K562 (cell line): Measurements from ENCODE around the gene RAB6A. TPM values are rescaled to one million over a fixed set of nuclear protein-coding genes. Genes with fewer than 3 reads are reported as not detected.
A peak's percentile ranks its signal among the peaks of the same experiment; 100 is the strongest.

ENCODE experiments used
- CBFA2T2 ChIP-seq: fragments of 450-650 bp; conservative IDR thresholded peaks from 2 replicates; pipeline ENCODE4 v1.6.1; 2017; ENCODE audit warnings: mild to moderate bottlenecking
- EP400 ChIP-seq: fragments of 450-650 bp; IDR thresholded peaks from 2 replicates; pipeline ENCODE4 v1.6.1; 2017; ENCODE audit warnings: antibody characterized with exemption, mild to moderate bottlenecking, moderate library complexity
- FOS ChIP-seq: IDR thresholded peaks from 3 replicates; pipeline ENCODE4 v1.6.1; 2011; ENCODE audit not compliant: insufficient read length; ENCODE audit errors: extremely low read depth
- HLTF ChIP-seq: fragments of 450-650 bp; IDR thresholded peaks from 2 replicates; pipeline ENCODE4 v1.6.1; 2016
- HMG20A ChIP-seq: fragments of 450-650 bp; formaldehyde crosslinking; conservative IDR thresholded peaks from 2 replicates; pipeline ENCODE4 v1.4.0; 2020; ENCODE audit warnings: mild to moderate bottlenecking, mixed read lengths
- NFIC ChIP-seq: fragments of 450-650 bp; IDR thresholded peaks from 2 replicates; pipeline ENCODE4 v1.6.1; 2017; ENCODE audit warnings: mild to moderate bottlenecking, inconsistent platforms
- RCOR1 ChIP-seq, 2 experiments: IDR thresholded peaks; 2 replicates each; pipeline ENCODE4 v1.6.1; 2012; ENCODE audit warnings: low read depth in 2 of 2, low read length in 2 of 2, borderline replicate concordance in 1 of 2, improper control_type of control experiment in 1 of 2
- SRSF9 ChIP-seq: fragments of 200-400 bp; formaldehyde crosslinking; IDR thresholded peaks from 2 replicates; pipeline ENCODE4 v1.6.1; 2017; ENCODE audit warnings: low read depth, low read length, borderline replicate concordance
- XRCC5 ChIP-seq: fragments of 200-400 bp; formaldehyde crosslinking; IDR thresholded peaks from 2 replicates; pipeline ENCODE4 v1.6.1; 2017; ENCODE audit warnings: low read depth, mild to moderate bottlenecking, low read length
- ZBED1 ChIP-seq: IDR thresholded peaks from 2 replicates; pipeline ENCODE4 v1.6.1; 2014
- ZNF174 ChIP-seq: fragments of 250-450 bp; sonication (Bioruptor Pico); IDR thresholded peaks from 2 replicates; pipeline ENCODE4 v1.4.0; 2020; ENCODE audit warnings: mild to moderate bottlenecking
- ZNF316 ChIP-seq: fragments of 450-650 bp; IDR thresholded peaks from 2 replicates; pipeline ENCODE4 v1.6.1; 2016
- ZNF444 ChIP-seq: fragments of 250-450 bp; sonication (Bioruptor Pico); IDR thresholded peaks from 2 replicates; pipeline ENCODE4 v1.4.0; 2020; ENCODE audit warnings: mild to moderate bottlenecking, moderate library complexity
- ZNF717 ChIP-seq: fragments of 250-450 bp; sonication (Bioruptor Pico); IDR thresholded peaks from 2 replicates; pipeline ENCODE4 v1.5.0; 2021
- polyA plus RNA-seq, 8 experiments: library from polyadenylated mRNA; depleted of rRNA in 4 of 8; stranded (reverse) in 5 of 8; unstranded in 3 of 8; fragments of >200 nt; fragmentation: Nextera tagmentation in 2 of 8; fragmentation: Illumina TruSeq in 1 of 8; extraction: Ambion mirVana in 2 of 8; extraction: Trizol in 1 of 8; gene quantifications; 2 replicates each; pipeline versions ENCODE4 v1.2.1 to v1.2.3, GENCODE V29; 2011 to 2014; ENCODE audit warnings: inconsistent platforms in 1 of 8, missing spikeins in 1 of 8
- total RNA-seq, 7 experiments: library from RNA; depleted of rRNA in 6 of 7; stranded (reverse); fragments of >200 nt in 6 of 7; fragmentation: Illumina TruSeq in 2 of 7; extraction: Trizol in 2 of 7; gene quantifications; 2 replicates each; pipeline versions ENCODE4 v1.2.1 to v1.2.3, GENCODE V29; 2011 to 2021; ENCODE audit warnings: low replicate concordance in 1 of 7
- TF ChIP-seq, protein P1 (sequence below): sonication (generic); formaldehyde crosslinking; IDR thresholded peaks from 2 replicates; pipeline ENCODE4 v1.8.0; 2022; ENCODE audit warnings: mild to moderate bottlenecking, missing genetic modification reagents
- TF ChIP-seq, protein P2 (sequence below): sonication (generic); formaldehyde crosslinking; IDR thresholded peaks from 2 replicates; pipeline ENCODE4 v1.8.1; 2022; ENCODE audit warnings: missing genetic modification reagents
- TF ChIP-seq, protein P3 (sequence below), 2 experiments: fragments of 250-450 bp in 1 of 2; fragments of 450-650 bp in 1 of 2; sonication (Bioruptor Pico) in 1 of 2; IDR thresholded peaks; 2 replicates each; pipeline versions ENCODE4 v1.6.1 to v1.8.0; 2016 to 2021; ENCODE audit warnings: mild to moderate bottlenecking in 2 of 2, moderate library complexity in 2 of 2, missing compliant biosample characterization in 1 of 2, missing genetic modification characterization in 1 of 2
- TF ChIP-seq, protein P4 (sequence below): fragments of 450-650 bp; IDR thresholded peaks from one replicate; pipeline ENCODE4 v1.6.1; 2018; ENCODE audit warnings: mild to moderate bottlenecking, moderate library complexity; ENCODE audit not compliant: partially characterized antibody
- TF ChIP-seq, protein P5 (sequence below): sonication (generic); formaldehyde crosslinking; IDR thresholded peaks from 2 replicates; pipeline ENCODE4 v1.8.0; 2022; ENCODE audit warnings: missing genetic modification reagents, mild to moderate bottlenecking, moderate library complexity, borderline replicate concordance

RAB6A gene
- total and polyA plus RNA-seq, 9 of the 15 experiments (the other 6 are each of a cell fraction or from before 2014, with no cell fraction given): 14.0 to 95.3 (median 45.4) TPM

DNA sequence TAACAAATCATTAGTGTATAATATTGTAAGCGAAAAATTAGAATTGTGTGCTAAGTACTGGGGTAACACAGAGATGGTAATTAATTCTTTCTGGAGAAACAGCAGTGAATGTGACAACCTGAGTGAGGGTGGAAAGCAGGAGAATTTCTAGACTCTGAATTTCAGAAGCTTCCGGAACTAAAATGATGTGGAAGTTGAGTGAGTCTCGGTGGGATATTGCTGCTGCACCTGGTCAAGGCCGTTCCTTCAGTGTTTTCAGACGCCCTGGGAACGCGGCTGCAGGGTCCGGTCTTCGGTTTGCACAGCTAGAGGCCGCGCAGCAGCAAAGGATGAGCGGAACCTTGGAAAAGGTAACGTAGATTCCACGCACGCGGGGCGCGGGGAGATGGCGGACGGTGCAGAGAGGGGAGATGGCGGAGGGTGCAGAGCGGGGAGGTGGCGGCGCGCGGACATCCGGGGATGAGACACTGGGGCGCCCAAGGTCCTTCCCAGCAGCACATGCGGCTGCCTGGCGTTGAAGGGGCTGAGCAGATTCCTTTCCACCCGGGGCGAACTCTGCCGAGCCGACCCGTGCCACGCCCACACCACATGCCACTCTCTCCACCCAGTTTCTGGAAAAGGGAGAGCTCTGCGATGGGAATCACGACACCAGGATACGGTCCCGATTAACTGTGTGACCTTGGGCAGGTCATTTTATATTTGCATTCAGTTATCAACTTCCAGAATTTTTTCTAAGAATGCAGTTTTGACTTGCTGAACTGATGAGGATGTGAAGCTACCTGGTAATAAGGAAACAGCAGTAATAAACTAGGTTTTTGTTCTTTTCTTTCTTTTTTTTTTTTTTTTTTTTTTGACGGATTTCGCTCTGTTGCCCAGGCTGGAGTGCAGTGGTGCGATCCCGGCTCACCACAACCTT, 27.0 kb upstream of the RAB6A start, which contains the start of gene MRPL48 (continued):
- TF ChIP-seq, protein P1, sequence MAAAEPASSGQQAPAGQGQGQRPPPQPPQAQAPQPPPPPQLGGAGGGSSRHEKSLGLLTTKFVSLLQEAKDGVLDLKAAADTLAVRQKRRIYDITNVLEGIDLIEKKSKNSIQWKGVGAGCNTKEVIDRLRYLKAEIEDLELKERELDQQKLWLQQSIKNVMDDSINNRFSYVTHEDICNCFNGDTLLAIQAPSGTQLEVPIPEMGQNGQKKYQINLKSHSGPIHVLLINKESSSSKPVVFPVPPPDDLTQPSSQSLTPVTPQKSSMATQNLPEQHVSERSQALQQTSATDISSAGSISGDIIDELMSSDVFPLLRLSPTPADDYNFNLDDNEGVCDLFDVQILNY (CRISPR knock-in tag): 0 out of 2 replicates have a peak, but pooled peaks have one; percentile 27
- TF ChIP-seq ZBED1: no peak; the same call in 1 of the 2 replicates
- no peak; a peak in 1 of 4 replicates for TF ChIP-seq RCOR1 (IDR thresholded peaks at IDR 0.05; ENCODE audit: borderline replicate concordance in 1 of 2, low read depth in 2 of 2, low read length in 2 of 2)
- TF ChIP-seq ZNF717: no peak
- TF ChIP-seq, protein P2, sequence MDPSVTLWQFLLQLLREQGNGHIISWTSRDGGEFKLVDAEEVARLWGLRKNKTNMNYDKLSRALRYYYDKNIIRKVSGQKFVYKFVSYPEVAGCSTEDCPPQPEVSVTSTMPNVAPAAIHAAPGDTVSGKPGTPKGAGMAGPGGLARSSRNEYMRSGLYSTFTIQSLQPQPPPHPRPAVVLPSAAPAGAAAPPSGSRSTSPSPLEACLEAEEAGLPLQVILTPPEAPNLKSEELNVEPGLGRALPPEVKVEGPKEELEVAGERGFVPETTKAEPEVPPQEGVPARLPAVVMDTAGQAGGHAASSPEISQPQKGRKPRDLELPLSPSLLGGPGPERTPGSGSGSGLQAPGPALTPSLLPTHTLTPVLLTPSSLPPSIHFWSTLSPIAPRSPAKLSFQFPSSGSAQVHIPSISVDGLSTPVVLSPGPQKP: no peak
- TF ChIP-seq CBFA2T2: no peak
- TF ChIP-seq ZNF316: no peak
- no peak for TF ChIP-seq HMG20A (CRISPR knock-in tag)
- TF ChIP-seq NFIC: peak; percentile 67
- no peak for TF ChIP-seq ZNF174 (CRISPR knock-in tag)
- TF ChIP-seq SRSF9: no peak
- TF ChIP-seq FOS: no peak
- TF ChIP-seq HLTF: peak; percentile 94
- TF ChIP-seq, protein P3, sequence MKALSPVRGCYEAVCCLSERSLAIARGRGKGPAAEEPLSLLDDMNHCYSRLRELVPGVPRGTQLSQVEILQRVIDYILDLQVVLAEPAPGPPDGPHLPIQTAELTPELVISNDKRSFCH (CRISPR knock-in tag; IDR thresholded peaks at IDR 0.05): no peak
- TF ChIP-seq, protein P3 (tag; IDR thresholded peaks at IDR 0.05): peak; percentile 85
- TF ChIP-seq, protein P4, sequence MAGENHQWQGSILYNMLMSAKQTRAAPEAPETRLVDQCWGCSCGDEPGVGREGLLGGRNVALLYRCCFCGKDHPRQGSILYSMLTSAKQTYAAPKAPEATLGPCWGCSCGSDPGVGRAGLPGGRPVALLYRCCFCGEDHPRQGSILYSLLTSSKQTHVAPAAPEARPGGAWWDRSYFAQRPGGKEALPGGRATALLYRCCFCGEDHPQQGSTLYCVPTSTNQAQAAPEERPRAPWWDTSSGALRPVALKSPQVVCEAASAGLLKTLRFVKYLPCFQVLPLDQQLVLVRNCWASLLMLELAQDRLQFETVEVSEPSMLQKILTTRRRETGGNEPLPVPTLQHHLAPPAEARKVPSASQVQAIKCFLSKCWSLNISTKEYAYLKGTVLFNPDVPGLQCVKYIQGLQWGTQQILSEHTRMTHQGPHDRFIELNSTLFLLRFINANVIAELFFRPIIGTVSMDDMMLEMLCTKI: no peak
- 0 out of 2 replicates have a peak, but pooled peaks have one; percentile 36 for TF ChIP-seq XRCC5
- peak; percentile 100 for TF ChIP-seq EP400
- no peak for TF ChIP-seq ZNF444 (CRISPR knock-in tag)
- TF ChIP-seq, protein P5, sequence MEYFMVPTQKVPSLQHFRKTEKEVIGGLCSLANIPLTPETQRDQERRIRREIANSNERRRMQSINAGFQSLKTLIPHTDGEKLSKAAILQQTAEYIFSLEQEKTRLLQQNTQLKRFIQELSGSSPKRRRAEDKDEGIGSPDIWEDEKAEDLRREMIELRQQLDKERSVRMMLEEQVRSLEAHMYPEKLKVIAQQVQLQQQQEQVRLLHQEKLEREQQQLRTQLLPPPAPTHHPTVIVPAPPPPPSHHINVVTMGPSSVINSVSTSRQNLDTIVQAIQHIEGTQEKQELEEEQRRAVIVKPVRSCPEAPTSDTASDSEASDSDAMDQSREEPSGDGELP (CRISPR knock-in tag): peak; percentile 81
